NCI-H748 (cell line): ENCODE measurements around the gene PDRG1.

Experiments used
- DNase-seq: peaks from one replicate; lab custom pipeline; 2025; ENCODE audit not compliant: unreplicated experiment; lab: John Stamatoyannopoulos, UW

PDRG1 gene

DNA sequence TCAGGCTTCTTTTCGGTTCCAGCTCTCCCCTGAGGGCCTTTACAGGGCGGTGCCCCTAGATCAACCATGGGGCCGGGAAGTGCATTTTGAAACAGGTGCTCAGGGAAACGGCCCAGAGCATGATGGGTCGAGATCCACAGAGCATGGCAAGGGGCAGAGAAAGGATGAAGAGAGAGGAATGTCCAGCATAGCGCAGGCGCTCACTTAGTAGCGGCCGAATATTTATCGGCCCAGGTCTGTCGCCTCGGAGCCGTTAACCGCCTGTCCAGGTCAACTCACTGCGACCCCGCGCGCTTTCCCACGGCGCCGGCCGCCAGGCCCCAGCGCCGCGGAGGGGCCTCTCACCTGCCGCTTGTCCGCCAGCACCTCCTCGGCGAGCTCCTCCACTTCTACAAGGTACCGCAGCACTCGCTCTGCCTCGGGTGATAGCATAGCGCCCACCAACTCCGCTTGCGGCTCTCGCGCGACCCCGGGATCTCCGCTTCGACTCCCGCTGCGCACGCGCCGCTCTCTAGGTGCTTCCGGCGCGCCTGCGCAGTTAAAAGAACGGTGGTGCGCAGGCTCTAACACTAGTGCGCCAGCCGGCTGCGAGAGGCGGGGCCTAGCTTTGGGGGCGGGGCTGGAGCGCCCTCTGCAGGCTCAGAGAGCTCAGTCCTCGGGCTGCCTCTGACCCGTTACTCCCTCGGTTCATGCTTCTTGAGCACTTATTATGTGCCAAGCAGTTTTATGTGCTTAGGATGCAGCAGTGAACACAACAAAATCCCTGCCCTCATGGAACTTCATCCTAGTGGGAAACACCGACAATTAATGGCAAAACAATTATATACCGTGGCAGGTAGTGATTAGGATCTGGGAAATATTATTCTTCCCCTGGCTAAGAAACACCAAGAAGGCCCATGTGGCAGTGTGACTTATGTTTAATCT, at the start of gene PDRG1:
PDRG1 (minus strand) TSS at position 517 of the 924 bp plus-strand sequence; CDS start at position 432, 85 bp downstream.
- DNase-seq: peak; percentile 96

- no peak for DNase-seq
Measured at GRCh38 chr20:31998246-31998645, 46.4 kb upstream of the PDRG1 start.

DNA sequence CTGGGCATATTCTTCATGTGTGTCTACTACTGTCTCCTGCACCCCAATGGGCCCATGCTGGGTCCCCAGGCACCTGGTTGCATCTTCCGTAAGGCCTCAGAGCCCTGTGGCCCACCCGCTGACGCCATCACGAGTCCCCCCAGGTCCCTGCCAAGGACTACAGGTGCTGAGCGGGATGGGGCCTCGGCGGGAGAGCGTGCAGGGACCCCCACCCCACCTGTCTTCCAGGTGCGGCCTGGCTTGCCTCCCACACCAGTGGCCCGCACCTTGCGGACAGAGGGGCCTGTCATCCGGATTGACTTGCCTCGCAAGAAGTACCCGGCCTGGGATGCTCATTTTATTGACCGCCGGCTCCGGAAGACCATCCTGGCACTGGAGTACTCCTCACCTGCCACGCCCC, 45.1 kb upstream of the PDRG1 start:
- DNase-seq: no peak

- DNase-seq: no peak
Measured at GRCh38 chr20:31992086-31992485, 40.2 kb upstream of the PDRG1 start.

GRCh38 chr20:31991339-31991705, 39.5 kb upstream of the PDRG1 start:
- no peak for DNase-seq

DNA sequence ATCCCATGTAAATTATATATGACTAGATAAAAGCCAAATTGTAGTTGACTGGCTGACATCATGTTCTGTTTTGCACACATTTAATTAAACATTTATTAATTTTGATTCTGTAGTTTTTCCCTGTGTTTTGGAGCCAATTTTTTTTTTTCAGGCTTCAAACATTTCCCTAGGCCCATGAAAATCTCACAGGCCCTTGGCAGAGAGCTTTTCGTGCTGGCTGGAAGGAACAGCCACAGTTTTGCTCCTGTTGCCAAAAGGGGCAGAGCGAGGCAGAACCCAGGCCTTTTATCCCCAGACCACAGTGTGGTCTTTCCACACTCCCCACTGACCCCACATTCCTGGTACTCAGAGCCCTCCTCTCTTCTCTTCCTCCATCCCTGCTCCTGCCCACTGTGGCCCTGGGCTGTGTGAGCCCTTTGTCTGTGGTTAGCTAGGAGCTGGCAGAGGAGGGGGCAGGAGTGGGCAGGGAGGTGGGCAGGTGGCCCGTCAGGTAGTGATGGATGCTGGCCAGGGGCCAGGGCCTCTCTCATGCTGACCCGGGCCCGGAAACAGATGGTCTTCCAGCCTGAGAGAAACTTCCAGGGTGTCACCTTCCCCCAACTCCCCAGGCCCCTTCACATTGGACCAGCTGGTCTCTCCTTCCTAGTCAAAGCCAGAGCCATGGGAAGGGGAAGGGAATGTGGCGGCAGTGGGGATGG, 38.9 kb upstream of the PDRG1 start:
- DNase-seq: no peak

DNA sequence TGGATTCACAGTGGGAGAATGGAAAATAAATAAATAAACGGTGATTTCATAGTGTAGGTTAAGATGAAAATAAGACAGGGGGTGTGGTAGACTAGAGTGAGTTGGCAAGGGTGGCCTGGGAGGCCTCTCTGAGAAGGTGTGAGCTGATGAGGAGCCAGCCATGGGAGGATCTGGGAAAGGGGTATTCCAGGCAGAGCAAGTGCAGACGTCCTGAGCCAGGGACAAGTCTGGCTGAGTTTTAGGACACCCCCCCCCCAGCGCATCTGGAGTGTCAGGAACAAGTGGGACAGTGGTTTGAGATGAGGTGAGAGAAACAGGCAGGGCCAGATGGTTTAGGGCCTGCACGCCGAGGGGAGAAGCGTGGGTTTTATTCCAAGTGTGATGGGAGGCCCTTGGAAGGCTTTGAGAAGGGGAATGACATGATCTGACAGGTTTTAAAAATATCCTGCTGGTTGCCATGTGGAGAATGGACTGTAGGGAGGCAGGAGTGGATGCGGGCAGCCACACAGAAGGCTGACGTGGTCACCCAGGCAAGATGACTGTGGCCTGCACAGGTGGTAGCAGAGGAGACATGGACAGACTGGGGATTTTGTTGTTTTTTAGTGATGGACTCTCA, 37.3 kb upstream of the PDRG1 start:
- no peak for DNase-seq

- DNase-seq: no peak
Measured at GRCh38 chr20:31988430-31989015, 36.7 kb upstream of the PDRG1 start.

GRCh38 chr20:31987744-31988143, 35.9 kb upstream of the PDRG1 start:
- DNase-seq: no peak

GRCh38 chr20:31984981-31985471, 33.2 kb upstream of the PDRG1 start:
- no peak for DNase-seq

DNA sequence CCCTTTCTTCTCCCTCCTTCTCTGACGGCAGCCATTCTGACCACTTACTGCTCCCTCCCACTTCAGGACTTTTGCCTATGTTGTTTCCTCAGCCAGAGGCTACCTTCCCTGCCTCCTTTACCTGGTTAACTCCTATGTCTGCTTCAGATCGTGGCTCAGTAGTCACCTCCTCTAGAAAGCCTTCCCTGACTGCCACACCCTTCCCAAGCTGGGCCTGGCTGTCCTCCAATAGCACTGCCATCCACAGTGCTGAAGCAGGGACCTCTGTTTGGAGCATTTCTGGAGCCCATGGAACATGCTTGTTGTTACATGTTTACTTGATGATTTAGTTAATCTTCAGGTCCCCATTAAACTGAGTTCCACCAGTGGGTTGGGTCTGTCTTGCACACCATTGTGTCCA, 29.9 kb upstream of the PDRG1 start:
- no peak for DNase-seq

DNA sequence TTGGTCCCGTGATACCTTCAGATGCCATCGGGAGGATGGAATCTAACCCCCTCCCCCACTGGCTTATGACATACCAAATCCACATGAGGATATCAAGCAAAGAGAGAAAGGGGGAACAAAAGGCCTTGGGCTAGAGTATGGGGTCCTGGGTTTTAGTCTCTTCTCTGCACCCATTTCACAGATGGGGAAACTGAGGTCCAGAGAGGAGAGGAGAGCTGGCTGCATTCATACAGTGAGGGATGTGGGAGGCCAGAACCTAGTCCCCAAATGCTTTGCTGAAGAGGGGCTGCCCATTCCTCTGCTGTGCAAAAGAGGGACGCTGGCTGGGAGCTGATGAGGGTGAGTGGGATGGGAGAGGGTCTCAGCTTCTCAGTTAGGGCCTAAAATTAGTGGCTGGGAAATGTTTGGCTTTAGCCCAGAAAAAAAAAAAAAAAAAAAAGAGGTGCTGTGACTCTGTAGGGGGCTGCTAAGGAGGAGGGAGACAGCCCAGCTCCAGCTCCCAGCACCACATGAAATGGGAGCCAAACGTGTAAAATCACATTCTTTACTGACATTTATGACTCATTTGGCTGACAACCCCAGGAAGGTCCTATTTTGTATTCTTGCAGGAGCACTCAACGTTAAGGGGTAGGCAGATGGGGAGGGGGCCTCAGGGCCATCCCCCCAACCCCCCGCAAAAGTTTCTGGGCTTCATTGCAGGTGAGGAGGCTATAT, 28.0 kb upstream of the PDRG1 start:
- DNase-seq: no peak

DNA sequence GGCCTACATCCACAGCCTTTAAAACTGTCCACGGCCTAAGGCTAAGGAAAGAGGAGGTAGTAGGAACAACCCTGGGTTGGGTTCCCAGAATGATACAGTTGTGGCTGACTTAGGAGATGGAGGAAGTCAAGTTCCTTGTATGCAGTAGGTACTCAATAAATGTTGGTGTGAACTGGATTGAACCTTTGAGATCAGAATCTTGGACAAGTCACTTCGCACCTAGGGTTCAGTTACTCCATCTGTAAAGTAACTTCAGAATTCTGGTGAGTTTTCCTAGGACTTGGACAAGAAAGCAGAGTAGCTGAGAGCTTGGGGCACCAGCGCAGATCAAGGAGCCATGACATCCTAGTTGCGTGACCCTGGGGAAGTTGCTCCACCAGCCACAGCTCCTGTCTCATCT, 25.2 kb upstream of the PDRG1 start:
- DNase-seq: no peak

DNA sequence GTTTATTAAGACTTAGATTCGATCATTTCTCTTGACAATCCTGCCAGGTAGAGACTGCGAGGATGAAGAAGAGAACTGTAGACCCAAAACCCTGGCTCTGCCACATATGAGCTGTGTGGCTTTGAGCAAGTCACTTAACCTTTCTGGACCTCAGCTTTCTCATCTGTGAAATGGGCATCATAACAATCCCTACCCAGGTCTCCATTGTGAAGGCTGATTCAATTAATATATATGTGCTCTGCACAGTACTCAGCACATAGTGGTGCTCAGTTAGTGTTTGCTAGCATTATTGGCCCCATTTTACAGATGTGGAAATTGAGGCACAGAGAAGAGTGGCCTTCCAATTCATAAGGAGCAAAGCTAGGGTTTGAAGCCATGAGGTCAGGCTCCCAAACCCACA, 24.0 kb upstream of the PDRG1 start:
- DNase-seq: no peak

DNA sequence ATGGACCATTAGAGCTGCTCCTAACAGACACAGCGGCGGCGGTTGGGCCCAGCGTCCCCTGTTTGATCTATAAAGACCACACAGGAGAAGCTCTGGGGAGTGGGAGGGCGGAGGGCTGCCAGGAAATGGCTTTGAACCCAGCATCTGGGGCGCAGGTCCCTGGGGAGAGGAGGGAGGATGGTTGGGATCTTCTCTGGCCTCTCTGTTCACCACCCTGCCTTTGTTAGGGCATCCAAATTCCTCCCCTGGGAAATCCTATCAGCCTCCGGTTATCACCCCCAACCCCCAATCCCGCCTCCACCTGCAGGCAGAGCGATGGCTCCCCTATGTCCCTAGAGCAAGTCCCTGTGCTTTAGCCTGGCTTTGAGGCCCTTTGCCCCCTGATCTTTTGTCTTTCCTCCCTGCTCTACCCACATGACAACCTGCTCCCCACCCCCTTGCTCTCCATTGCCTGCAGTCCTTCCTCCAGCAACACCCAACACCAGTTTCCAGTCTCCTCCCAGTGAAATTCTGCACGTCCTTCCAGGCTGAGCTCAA, 23.2 kb upstream of the PDRG1 start:
- no peak for DNase-seq

DNA sequence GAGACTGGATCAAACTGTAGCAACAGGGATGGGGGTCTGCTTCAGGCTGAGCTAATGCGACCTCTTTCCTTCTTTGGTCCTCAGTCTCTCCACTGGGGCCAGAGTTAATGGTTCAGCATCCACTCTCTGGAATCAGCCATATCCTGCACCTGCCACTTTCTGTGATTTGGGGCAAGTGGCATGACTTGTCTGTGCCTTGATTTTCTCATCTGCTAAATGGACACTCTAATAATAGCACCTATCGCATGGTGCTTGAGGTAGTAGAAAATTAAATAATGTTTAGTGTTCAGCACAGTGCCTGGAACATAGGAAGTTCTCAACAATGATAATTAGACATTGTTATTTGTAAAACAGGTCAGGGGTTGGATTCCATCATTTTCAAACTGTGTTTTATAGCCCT, 22.4 kb upstream of the PDRG1 start:
- no peak for DNase-seq

DNA sequence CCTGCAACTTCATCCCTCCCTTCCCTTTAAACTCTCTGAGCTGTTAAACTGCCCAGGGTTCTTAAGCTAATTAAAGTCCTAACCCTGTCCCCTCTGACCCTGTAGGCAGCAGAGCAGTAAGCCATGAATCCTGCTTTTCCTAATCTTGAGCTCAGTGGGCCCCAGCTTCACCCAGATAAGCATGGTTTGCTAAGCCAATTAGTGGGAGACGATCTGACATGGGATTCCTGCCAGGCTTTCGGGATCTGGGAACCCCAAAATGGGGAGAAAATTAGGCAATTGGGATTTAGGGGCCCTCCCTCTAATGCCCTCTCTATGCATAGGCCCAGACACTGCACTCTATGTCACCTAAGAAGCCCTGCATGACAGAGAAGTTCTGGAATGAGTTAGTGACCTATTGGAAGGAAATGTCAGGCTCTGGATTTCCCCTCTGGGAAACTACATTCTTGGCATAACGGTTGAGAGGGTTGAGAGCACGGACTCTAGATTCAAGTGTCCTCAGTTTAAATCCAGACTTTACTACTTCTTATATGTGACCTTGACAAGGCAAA, 20.7 kb upstream of the PDRG1 start:
- no peak for DNase-seq

- DNase-seq: no peak
Measured at GRCh38 chr20:31969991-31970390, 18.1 kb upstream of the PDRG1 start.

DNA sequence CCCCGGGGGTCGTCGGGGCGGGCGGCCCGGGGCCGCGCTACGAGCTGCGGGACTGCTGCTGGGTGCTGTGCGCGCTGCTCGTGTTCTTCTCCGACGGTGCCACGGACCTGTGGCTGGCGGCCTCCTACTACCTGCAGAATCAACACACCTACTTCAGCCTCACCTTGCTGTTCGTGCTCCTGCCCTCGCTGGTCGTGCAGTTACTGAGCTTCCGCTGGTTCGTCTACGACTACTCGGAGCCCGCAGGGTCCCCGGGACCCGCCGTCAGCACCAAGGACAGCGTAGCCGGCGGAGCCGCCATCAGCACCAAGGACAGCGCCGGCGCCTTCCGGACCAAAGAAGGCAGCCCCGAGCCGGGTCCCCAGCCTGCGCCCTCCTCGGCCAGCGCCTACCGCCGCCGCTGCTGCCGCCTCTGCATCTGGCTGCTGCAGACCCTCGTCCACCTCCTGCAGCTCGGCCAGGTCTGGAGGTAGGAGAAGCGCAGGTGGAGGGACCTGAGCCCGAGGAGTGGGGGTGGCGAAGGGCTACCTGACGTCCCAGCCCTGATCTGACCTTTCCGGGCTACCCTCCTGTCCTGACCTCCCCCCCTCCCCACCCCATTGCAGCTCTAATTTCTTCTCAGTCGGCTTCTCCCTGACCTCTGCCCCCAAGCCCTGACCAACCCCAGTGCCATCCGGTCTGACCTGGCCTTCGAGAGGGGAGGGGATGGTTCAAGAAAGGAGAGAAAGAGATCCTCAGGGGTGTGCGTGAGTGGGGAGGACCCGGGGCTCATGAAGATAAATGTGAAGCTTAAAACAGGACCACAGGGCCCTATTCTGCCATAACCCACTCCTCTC, 16.7 kb upstream of the PDRG1 start:
- DNase-seq: peak; percentile 54
